Kidney epithelial cell (primary cell): ENCODE measurements around the gene VPS51. TPM values are rescaled to one million over a fixed set of nuclear protein-coding genes. Genes with fewer than 3 reads are reported as not detected.
A peak's percentile ranks its signal among the peaks of the same experiment; 100 is the strongest.

Experiments
- DNase-seq: peaks from one replicate; pipeline ENCODE4 v3.0.0-alpha.2; 2010; ENCODE audit warnings: low read depth
- H3K27me3 ChIP-seq: 2 replicates; pipeline ENCODE4 v1.6.0; 2011; ENCODE audit warnings: low read length; ENCODE audit not compliant: control insufficient read depth, insufficient read depth
- H3K36me3 ChIP-seq: 2 replicates; pipeline ENCODE4 v1.5.1; 2011; ENCODE audit warnings: low read length; ENCODE audit not compliant: control insufficient read depth, insufficient read depth
- H3K4me3 ChIP-seq: 2 replicates; pipeline ENCODE4 v1.5.1; 2011; ENCODE audit warnings: low read depth, mild to moderate bottlenecking, control low read depth, low read length
- total RNA-seq: library from RNA; depleted of rRNA; stranded (reverse); fragments of >200 nt; gene quantifications from 2 replicates; pipeline ENCODE4 v1.2.3, GENCODE V29; 2015
- TF ChIP-seq, protein P1 (sequence below): IDR thresholded peaks from 2 replicates; pipeline ENCODE4 v1.5.1; 2011; ENCODE audit warnings: mild to moderate bottlenecking, moderate library complexity, low read length, control low read depth, inconsistent platforms; ENCODE audit not compliant: insufficient read depth, poor library complexity, severe bottlenecking

Gene VPS51
- total RNA-seq, 1 donor from 2014 or later: 391 TPM

GRCh38 chr11:65059959-65060824, 35.8 kb upstream of the VPS51 start:
- H3K27me3 ChIP-seq: no peaks in the 10 kb centered on the region
- DNase-seq: no peak
- H3K36me3 ChIP-seq: no peaks in the 10 kb centered on the region
- no peak overlapping the region for H3K4me3 ChIP-seq
- TF ChIP-seq, protein P1, sequence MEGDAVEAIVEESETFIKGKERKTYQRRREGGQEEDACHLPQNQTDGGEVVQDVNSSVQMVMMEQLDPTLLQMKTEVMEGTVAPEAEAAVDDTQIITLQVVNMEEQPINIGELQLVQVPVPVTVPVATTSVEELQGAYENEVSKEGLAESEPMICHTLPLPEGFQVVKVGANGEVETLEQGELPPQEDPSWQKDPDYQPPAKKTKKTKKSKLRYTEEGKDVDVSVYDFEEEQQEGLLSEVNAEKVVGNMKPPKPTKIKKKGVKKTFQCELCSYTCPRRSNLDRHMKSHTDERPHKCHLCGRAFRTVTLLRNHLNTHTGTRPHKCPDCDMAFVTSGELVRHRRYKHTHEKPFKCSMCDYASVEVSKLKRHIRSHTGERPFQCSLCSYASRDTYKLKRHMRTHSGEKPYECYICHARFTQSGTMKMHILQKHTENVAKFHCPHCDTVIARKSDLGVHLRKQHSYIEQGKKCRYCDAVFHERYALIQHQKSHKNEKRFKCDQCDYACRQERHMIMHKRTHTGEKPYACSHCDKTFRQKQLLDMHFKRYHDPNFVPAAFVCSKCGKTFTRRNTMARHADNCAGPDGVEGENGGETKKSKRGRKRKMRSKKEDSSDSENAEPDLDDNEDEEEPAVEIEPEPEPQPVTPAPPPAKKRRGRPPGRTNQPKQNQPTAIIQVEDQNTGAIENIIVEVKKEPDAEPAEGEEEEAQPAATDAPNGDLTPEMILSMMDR: no peak

- TF ChIP-seq, protein P1: peak; percentile 33
- Histone ChIP-seq H3K36me3 (no peaks in the 10 kb centered on the region), H3K27me3 (no peaks in the 10 kb centered on the region), H3K4me3 (no peak overlapping the region)
- DNase-seq: no peak
Measured at GRCh38 chr11:65060913-65061408, 35.1 kb upstream of the VPS51 start.

DNA sequence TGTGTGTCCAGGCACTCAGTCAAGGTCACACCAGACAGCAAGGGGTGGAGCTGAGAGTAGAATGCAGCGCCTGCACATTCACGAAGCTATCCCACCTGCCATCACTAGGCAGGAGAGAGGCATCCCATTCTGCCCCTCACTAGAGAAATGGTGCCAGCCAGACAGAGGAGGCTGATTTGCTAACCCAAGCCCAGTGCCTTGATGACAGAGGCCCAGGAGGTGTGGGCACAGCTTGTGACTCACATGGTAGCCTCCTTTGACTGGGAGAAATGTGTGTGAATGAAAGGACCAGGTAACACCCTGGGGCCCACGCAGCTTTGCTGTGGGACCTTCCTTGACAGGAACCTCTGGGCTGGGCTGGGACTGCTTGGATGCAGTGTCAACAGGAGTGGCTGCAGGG, 32.5 kb upstream of the VPS51 start:
- TF ChIP-seq, protein P1: no peak
- no peak overlapping the region for H3K4me3 ChIP-seq
- H3K36me3 ChIP-seq: no peaks in the 10 kb centered on the region
- DNase-seq: no peak
- no peaks in the 10 kb centered on the region for H3K27me3 ChIP-seq

DNA sequence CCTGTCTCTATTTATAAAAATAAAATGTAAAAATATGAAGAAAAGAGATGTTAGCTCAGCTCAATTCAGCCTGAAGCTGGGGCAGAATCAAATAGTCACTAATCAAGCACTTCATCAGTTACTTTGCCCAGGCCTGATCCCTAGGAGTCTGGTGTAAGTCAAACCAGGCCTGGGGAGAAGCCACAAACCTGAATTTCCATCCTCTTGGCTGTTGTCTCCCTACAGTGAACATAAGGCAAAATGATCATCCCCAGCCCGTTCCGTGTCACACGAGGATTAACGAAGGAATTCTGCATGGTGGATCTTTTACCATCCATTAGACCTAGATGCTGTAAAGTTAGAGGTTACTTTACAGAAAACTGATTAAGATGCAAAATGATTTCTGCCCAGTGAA, 31.2 kb upstream of the VPS51 start:
- Histone ChIP-seq H3K4me3 (no peak overlapping the region), H3K27me3 (no peaks in the 10 kb centered on the region), H3K36me3 (no peaks in the 10 kb centered on the region)
- TF ChIP-seq, protein P1: no peak
- no peak for DNase-seq

DNA sequence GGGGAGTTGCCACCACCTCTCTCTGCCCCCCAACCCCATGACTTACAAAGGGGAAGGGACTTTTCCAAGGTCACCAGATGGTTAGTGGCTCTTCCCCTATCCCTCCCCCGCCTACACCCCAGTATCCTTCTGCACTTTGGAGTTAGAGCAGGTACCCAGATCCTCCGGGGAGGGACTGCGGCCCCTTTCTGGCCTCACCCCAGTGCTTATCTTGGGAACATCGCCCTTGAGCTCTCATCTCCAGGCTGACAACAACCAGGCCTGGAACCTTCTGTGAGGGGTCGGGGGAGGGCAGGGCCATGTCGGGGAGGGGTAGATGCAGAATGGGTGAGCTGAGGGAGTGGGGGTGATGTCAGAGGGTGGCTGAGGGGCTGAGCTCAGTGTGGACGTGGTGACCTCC, 30.2 kb upstream of the VPS51 start:
- H3K27me3 ChIP-seq: no peaks in the 10 kb centered on the region
- no peak overlapping the region for H3K4me3 ChIP-seq
- TF ChIP-seq, protein P1: no peak
- no peaks in the 10 kb centered on the region for H3K36me3 ChIP-seq
- DNase-seq: no peak
